Measurements from ENCODE around the gene LARGE1.

LARGE1 gene

DNA sequence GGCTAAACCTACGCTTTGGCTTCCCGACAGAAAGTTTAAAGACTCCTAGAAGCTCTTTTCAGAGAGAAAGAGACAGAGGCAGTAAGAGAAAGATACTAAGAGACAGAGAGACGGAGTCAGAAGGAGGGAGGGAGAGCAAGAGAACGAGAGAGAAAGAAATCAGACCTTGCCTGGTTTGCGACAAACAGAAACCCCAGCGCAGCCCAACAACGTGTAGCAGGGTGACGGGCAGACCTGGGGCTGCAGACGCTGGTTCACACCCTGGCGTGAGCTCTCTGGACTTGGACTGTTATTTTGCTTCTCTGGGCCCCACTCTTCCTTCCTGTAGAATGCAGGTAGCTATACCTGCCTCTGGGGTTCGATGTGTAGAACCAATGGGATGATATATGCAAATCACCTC, 617.7 kb downstream of the LARGE1 start:
- TF ChIP-seq CEBPB (IDR thresholded peaks at IDR 0.05) (no peak), TCF12 (IDR thresholded peaks at IDR 0.05; ENCODE audit: low read depth) (no peak), RAD21 (IDR thresholded peaks at IDR 0.05; ENCODE audit: low read depth) (no peak), EGR1 (IDR thresholded peaks at IDR 0.05) (no peak), CREB1 (IDR thresholded peaks at IDR 0.05; ENCODE audit: low read depth) (no peak), REST (IDR thresholded peaks at IDR 0.05; ENCODE audit: low read depth) (no peak), FOXM1 (IDR thresholded peaks at IDR 0.05; ENCODE audit: borderline replicate concordance, low read depth) (no peak), NFIC (IDR thresholded peaks at IDR 0.05) (no peak)
- TF ChIP-seq, protein P1, sequence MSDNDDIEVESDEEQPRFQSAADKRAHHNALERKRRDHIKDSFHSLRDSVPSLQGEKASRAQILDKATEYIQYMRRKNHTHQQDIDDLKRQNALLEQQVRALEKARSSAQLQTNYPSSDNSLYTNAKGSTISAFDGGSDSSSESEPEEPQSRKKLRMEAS (IDR thresholded peaks at IDR 0.05) = no peak
- TF ChIP-seq, protein P2, sequence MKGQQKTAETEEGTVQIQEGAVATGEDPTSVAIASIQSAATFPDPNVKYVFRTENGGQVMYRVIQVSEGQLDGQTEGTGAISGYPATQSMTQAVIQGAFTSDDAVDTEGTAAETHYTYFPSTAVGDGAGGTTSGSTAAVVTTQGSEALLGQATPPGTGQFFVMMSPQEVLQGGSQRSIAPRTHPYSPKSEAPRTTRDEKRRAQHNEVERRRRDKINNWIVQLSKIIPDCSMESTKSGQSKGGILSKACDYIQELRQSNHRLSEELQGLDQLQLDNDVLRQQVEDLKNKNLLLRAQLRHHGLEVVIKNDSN (IDR thresholded peaks at IDR 0.05) = no peak

- TF ChIP-seq REST (IDR thresholded peaks at IDR 0.05; ENCODE audit: low read depth) = no peak
- TF ChIP-seq RAD21 (IDR thresholded peaks at IDR 0.05; ENCODE audit: low read depth) = peak; percentile 83
These were observed 618.2 kb downstream of the LARGE1 start for GRCh38 chr22:33302049-33302545.

DNA sequence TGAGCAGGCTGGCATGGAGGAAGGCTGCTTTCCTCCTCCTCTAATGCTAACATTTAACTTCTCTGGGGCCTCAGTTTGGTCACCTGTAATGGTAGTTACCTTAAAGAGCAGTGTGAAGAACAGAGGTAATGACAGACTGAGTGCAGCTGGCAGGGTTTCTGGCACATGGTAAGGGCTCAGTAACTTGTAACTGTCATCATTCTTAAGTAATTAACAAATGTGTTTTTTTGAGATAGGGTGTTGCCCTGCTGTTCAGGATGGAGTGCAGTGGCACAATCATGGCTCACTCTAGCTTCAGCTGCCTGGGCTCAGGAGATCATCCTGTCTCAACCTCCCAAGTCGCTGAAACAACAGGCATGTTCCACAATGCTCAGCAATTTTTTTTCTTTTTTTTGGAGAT, 620.1 kb downstream of the LARGE1 start:
- TF ChIP-seq EGR1 (IDR thresholded peaks at IDR 0.05) = no peak
- no peak for TF ChIP-seq ZBTB7A (IDR thresholded peaks at IDR 0.05; ENCODE audit: low read depth)
- TF ChIP-seq FOXM1 (IDR thresholded peaks at IDR 0.05; ENCODE audit: borderline replicate concordance, low read depth) = no peak
- no peak for TF ChIP-seq TCF12 (IDR thresholded peaks at IDR 0.05; ENCODE audit: low read depth)
- TF ChIP-seq, protein P2 (IDR thresholded peaks at IDR 0.05) = no peak
- no peak for TF ChIP-seq EP300 (IDR thresholded peaks at IDR 0.05; ENCODE audit: borderline replicate concordance)
- TF ChIP-seq TAF1 (IDR thresholded peaks at IDR 0.05; ENCODE audit: low read depth) = no peak
- TF ChIP-seq CEBPB (IDR thresholded peaks at IDR 0.05) = no peak
- TF ChIP-seq TEAD4 (IDR thresholded peaks at IDR 0.05) = no peak
- TF ChIP-seq, protein P1 (IDR thresholded peaks at IDR 0.05) = no peak
- no peak for TF ChIP-seq RAD21 (IDR thresholded peaks at IDR 0.05; ENCODE audit: low read depth)
- no peak for TF ChIP-seq REST (IDR thresholded peaks at IDR 0.05; ENCODE audit: low read depth)
- TF ChIP-seq YY1 (IDR thresholded peaks at IDR 0.05; ENCODE audit: low read depth) = no peak

GRCh38 chr22:33299245-33299956, 620.9 kb downstream of the LARGE1 start:
- TF ChIP-seq YY1 (IDR thresholded peaks at IDR 0.05; ENCODE audit: low read depth) (no peak), NFIC (IDR thresholded peaks at IDR 0.05) (no peak), CEBPB (IDR thresholded peaks at IDR 0.05) (no peak), REST (IDR thresholded peaks at IDR 0.05; ENCODE audit: low read depth) (no peak), ZBTB7A (IDR thresholded peaks at IDR 0.05; ENCODE audit: low read depth) (no peak), EP300 (IDR thresholded peaks at IDR 0.05; ENCODE audit: borderline replicate concordance) (no peak), EGR1 (IDR thresholded peaks at IDR 0.05) (no peak), RAD21 (IDR thresholded peaks at IDR 0.05; ENCODE audit: low read depth) (no peak), TEAD4 (IDR thresholded peaks at IDR 0.05) (no peak), TCF12 (IDR thresholded peaks at IDR 0.05; ENCODE audit: low read depth) (no peak), FOXM1 (IDR thresholded peaks at IDR 0.05; ENCODE audit: borderline replicate concordance, low read depth) (no peak), TAF1 (IDR thresholded peaks at IDR 0.05; ENCODE audit: low read depth) (no peak), CREB1 (IDR thresholded peaks at IDR 0.05; ENCODE audit: low read depth) (no peak)
- TF ChIP-seq, protein P2 (IDR thresholded peaks at IDR 0.05) = no peak
- TF ChIP-seq, protein P1 (IDR thresholded peaks at IDR 0.05) = no peak
